ENCODE results near the gene HEBP2.
"Not testable (repeated sequence)": the region's sequence is repeated elsewhere in the genome, so short reads cannot be mapped to it uniquely, and the experiment has no call there.

GRCh38 chr6:138425256-138425655 lies 21.2 kb downstream of the HEBP2 start:
- TF ChIP-seq CTCF (conservative IDR thresholded peaks at IDR 0.05; ENCODE audit: low read depth, low read length); EZH2 (IDR thresholded peaks at IDR 0.05; ENCODE audit: low read length, unreplicated experiment); EZH2phosphoT487 (IDR thresholded peaks at IDR 0.05; ENCODE audit: borderline replicate concordance, low read length): not testable (repeated sequence)
